HG02970 (cell line): ENCODE results near the gene SH3BP4.

Source experiments
- ATAC-seq: cut with Tn5 transposase; IDR thresholded peaks from one replicate; pipeline ENCODE4 v1.9.1; 2021; ENCODE audit warnings: mild to moderate bottlenecking, moderate library complexity, moderate number of reproducible peaks; ENCODE audit not compliant: unreplicated experiment, low FRiP score

Gene SH3BP4

DNA sequence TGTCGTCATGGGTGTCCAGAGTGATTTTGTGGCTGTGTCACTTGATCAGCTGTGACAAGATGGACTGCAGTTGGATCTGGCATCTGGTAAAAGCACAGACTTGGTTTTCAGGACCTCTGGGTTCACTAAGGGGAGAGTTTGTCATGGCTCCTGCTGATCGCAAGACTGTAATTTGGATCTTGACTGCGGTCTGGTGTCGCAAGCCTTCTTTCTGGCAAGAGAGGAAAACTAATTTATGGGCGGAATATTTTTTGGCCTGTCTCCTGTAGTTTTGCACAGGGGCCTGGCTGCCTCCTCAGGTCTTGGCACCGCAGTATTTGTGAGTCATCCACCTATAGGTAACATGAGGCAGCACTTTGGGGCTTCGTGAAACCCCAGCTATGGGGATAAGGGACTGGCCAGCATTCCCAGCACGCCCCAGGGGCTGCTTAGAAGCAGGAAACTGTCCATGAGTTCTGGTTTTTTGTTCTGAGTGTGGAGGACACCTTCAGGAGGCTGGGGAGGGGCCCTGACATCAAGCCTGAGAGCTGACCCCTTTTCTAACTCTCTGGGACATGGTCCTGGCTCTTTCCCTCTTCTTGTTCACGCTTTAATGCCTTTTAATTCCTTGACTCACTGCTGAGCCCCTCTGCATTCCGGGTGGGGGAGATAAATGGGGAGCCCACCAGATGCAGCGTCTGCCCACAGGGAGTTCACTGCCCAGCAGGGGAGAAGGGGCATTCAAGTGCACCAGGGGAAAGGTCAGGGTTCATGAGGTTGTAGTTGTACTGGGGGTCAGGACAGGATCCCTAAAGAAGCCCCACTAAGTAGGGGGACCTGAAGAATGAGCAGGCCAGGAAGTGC lies 12.2 kb downstream of the SH3BP4 start:
- no peak for ATAC-seq

DNA sequence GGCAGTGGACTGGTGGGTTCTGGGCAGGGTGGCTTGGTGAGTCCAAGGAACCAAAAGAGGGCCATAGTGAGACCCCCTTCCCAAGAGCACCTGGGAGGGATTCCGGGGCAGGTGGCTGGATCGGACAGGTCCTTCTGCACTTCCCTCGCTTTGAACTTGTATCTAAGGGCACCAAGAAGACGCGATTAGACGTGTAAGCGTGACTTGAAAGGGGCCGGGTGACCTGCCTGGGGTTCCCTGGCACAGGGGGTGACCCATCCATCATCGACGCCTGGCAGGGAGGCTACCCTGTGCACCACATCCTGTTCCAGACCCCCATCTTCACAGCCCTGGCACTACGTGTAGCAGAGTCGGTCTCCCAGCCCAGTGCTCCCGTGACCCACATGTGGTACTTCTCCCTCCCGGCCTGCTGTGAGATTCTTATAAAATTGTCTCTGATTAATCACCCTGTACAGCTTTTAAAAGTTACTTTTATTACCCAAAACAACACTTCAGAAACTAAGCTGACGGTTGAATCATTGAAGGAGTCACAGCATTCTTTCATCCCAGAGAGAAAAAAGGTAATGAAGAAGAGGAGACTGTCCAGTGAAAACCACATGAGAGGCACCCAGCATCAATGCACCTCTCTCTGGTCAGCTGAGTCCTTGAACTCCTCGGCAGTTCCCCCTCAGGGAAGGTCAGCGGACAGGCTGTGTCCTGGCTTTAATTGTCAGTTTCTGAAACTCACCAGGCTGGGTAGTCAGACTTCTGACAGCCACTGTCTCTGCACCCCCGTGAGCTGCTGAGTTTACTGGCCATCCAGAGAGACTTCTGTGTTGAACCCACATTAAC lies 13.0 kb downstream of the SH3BP4 start:
- ATAC-seq, result no peak

DNA sequence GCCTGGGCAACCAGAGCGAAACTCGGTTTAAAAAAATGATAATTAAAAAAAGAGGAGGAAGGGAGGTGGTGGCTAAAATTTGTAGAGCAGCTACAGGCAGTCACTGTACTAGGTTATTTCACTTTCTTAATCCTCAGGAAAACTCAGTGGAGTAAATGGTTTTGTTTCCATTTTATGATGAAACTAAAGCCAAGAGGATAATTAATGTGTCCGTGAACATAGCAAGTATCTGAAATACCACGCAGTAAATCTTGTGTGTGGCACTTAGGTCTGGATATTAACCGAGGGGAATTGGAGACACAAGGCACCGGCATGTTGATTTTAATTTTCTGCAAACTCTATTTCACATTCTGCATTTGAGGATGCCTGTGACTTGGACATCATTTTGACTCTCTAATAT lies 14.5 kb downstream of the SH3BP4 start:
- no peak for ATAC-seq

DNA sequence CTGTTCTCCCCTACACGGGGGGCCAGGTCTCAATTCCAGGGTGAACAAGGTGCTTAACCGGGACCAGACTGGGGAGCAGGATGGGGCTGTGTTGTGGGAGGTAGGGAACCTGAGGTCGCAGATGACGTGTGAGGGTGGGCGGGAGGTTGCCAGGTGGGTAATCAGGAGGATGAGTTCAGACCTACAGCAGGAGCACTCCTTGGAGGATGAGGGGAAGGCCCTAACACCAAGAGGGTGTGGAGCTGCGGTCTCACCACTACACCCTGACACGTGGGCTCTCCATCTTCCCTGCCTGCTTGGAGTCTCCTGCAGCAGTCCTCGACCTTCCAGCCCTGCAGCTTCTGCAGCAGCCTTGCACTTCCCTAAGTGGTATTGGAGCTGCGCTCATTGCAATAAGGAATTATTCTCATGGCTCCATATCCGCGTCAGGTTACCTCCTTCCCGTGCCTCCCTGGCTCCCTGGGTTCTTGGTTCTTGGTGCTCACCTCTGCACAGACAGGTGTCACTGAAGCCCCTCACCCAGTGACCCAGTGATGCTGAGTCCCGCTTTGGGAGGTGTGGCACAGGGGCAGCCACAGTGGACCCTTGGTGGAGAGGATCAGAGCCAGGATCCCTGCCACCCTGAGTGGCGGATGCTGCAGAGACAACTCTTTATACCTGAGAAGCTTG lies 15.5 kb downstream of the SH3BP4 start:
- ATAC-seq, result no peak

DNA sequence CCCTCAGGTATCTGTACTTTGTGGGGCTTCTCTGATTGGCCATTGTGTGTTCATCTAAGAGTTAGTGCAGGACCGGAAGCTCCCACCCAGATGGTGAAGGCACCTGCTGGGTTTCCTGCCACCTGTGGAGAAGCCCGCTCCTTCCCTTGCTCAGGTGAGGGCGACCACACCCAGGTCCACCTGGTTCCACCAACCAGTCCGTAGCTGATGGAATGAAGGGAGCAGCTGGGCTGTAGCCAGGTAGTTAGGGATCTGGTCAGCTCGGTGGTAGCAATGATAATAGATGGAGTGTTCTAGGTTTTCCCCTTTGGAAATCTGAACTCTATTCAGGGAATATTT lies 16.0 kb downstream of the SH3BP4 start:
- ATAC-seq, result no peak

DNA sequence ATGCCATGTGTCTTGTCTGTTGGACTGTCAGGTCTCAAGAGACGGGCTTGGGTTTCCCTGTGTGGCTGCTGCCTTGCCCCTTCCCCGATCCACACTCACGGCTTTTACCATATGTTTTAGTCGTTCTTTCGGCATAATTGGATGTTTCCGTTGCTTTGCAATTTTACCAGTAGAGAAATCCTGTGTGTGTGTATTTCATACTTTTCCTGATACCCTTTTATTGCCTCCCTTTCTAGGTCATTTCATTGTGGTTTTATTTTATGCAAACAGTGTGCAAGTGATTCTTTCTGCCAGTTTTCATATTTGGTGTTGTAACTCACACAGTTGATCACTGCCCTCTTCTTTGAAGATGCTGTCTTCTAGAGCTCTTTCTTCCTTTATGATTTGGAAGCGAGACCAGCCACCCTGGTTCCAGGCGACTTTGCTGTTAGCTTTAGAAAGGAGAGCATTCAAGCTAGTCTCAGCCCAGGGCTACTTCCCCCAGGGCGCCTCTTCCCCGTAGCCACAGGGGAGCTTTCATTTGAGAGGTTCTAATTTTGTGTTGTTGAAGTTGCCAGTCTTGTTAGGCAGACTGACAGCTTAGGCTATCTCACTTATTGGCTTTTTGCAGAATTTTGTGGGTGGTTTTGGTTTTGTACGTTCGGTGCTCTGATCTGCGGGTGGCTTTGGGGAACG lies 17.0 kb downstream of the SH3BP4 start:
- no peak for ATAC-seq

DNA sequence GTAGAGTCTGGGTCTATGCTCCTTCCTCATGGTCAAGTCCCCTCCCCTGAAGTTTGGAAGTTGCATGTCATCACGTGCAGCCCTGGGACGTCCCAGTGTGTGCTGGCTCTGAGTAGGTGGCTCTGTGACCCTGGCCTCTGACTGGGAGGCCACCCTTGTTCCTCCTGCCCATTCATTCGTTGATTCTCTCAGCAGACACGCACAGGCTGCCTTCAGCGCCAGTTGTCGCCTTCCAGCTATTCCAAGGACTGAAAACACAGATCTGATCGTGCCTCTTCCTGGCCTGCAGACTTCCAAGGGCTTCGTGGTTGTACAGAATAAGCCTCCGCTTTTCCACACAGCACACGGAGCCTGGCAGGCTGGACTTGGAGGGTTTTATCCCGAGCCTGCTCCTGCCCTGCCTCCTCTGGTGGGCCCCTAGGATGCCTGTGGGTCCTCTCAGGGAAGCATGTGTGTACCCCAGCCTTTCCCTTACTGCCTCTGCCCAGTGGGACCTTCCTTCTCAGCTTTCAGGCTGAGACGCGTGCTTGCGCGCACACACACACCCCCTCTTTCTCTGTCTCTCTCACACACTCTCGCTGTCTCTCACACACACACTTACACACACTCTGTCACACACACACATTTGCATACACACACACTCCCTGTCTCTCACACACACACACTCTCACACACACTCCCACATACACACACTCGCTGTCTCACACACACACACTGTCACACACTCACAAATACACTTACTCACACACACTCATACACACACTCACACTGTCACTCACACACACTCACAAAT lies 17.7 kb downstream of the SH3BP4 start:
- no peak for ATAC-seq

DNA sequence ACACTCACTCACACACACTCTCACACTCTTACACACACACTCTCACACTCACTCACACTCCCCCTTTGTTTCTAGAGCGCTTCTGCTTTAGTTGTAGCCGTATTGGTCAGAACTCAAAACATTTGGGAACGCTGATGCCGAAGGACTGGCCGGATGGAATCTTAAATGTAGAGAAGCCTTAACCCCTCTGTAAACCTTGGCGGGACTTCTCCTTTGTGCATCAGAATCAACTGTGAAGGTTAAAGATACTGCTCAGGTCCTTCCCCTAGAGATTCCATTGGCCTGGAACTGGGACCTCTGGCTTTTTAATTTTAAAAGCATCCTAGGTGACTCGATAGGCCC lies 18.3 kb downstream of the SH3BP4 start:
- ATAC-seq, result no peak

DNA sequence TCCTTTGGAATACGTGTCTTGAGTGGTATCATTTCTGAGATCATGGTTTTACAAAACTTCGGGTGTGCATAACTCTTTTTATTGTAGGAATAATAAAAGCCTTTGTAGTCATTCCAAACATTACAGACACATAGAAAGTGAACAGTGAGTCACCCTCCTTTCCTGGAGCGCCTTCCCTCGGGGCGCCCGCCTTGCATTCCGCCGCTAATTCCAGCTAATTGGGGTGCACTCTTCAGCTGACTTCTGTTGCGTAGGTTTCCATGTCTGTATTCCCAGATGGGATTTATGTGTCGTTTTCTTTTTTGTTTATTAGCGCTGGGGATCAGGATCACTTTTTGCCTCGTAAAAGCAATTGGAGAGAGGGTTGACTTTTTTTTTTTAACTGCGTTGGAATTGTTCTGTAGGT lies 18.7 kb downstream of the SH3BP4 start:
- ATAC-seq, result no peak

DNA sequence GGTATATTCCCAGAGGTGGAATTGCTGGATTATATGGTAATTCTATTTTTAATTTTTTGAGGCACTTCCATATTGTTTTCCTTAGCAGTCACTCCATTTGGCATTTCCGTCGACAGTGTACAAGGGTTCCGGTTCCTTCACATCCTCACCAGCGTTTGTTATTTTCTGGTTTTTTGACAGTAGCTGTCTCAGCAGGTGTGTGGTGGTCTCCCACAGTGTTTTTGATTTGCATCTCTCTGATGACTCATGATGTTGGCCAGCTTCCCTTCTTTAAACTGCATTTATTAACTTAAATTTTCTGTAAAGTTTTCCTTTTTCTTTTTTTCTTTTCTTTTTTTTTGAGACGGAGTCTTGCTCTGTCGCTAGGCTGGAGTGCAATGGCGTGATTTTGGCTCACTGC lies 19.7 kb downstream of the SH3BP4 start:
- no peak for ATAC-seq

DNA sequence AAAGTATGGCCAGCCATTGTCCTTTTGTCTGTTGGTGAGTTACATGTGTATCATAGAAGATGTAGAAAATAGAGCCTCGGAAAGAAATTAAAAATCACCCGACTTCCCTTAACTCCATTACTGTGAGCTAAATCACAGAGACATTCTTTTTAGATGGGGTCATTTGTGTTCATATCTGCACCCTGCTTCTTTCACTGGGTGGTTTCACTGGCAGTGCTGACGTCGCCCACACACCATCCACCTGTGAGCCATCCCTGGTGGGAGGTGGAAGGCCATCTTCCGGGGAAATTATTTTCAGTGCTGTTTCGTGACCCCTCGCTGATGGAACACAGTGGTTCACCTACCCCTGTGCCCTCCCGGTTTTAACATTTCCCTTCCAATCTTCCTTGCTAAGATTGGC lies 21.2 kb downstream of the SH3BP4 start:
- ATAC-seq, result no peak

DNA sequence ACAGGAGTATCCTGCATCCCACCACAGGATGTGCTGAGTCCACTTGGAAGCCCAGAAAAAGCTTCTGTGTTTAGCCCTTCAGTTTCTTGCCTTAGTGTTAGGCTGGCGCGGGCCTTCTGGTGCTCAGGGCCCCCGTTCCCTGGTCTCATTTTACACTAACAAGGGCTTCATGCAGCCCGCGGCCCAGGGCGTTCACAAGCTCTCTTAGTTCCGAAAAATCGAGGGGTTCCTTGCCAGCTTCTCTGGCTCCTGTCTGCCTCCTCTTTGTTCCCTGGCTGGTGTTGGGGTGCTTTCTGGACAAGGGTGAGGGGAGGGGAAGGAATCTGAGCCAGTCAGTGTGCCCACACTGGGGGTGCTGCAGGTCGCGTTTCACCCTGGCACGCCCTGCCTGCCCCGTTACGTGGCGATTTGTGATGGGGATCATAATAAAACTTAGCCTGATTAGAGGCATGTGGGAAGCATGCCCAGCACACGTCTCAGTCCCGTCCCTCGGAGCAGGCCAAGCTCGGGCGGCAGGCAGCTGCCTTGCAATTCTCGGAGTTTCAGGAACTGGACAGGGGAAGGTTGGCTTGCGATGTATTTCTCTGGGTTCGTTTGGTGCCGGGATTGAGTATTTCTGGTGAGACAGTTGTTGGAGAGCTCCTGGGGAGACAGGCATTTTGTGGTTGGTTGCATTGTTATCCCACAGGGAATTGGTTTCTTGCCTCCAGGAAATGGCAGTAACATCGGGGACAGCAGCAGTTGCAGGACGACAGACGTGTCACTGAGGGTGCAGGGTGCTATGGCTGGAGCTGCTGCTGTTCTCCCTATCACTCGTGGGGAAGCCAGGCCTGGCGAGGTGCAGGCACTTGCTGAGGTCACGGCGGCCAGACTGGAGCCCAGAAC lies 22.9 kb downstream of the SH3BP4 start:
- ATAC-seq, result no peak

DNA sequence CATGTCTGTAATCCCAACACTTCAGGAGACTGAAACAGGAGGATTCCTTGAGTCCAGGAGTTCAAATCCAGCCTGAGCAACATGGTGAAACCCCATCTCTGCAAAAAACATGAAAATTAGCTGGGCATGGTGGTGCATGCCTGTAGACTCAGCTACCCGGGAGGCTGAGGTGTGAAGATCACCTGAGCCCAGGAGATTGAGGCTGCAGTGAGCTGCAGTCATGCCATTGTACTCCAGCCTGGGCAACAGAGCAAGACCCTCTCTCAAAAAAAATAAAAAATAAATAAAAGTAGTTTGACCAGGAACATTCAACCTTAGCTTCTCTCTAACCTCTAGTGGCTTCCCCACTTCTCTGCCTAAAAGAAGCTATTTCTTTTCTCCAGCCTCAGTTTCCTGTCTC lies 23.8 kb downstream of the SH3BP4 start:
- no peak for ATAC-seq

DNA sequence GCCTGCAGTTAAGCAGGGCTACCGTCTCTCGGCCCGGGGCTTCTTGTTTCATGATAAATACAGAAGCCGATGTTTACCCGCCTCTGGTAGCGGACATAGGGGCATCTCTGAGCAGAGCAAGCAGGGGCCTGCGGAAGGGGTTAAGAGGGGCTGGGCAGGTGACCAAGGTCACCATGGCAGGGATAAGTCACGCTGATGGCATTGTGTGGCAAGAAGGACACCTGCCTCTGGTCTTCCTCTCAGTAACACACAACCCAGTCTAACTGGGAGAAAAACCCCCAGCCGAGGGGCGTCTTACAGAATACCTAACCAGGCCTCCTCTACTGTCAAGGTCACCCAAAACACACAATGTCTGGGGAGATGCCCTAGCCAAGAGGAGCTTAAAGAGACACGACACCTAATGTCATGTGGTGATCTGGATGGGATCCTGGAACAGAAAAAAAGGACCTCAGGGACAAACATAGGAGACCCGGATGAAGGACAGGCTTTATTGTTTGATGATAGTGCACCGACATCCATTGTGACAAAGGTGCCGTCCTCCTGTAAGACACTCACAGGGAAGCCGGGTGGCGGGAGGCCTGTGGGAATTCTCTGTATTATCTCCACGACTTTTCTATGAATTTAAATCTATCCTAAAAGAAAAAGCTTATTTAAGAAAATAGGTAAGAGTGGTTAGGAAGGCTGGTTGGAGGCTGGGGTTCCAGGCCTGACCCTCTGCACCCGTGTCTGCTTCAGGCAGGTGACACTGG lies 24.8 kb downstream of the SH3BP4 start:
- ATAC-seq, result no peak

DNA sequence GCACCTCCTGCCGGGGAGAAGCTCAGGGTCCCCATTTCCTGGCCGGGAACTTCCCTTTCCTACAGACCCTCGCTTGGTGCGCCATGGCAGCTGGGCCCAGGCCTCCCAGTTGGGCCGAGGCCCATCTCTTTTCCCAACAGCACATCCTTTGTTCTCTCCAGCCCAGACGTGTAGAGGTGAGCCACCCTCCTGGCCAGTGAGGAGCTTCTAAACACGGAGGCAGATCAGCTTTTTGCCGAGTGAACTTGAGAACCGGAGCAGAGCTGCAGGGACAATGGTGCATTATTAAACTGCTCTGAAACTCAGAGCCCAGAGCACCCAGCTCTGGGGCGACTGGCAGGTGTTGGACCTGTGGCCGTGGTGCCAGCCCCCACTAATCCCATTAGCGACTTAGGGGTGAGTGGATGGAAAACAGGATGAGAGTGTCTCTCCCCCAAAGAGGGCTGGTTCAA lies 25.4 kb downstream of the SH3BP4 start:
- ATAC-seq, result no peak

DNA sequence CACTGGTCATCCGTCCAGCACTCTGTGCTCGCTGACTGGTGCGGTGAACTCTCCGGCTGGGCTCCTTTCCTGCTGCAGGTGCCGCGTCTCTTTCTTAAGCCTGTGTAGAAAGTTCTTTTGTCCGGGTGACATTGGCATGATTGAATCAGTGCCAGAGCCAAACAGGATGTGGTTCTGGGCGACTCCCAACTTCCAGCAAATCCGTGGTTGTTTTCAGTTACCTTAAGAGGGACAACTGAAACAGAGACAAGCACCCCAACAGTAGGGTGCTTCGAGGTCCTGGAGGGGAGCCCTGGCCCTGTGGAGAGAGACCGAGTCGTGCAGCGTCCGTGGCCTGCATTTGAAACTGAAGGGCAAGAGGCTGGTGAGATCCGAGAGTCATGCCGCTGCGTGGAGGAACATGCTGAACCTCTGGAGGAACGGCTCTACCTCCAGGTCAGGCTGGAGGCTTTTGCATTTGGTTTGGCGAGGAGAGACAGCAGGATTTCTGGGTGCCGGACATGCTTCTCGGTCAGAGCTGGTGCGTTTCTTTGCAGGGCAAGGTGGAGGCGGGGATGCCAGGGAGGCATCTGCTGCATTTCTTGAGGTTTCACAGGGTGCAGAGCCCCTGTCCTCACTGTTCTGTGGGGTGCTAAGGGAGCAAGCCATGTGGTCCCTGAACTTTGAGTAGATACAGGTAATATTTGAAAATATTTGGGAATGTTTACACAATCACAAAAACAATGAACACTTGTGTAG lies 26.8 kb downstream of the SH3BP4 start:
- no peak for ATAC-seq

DNA sequence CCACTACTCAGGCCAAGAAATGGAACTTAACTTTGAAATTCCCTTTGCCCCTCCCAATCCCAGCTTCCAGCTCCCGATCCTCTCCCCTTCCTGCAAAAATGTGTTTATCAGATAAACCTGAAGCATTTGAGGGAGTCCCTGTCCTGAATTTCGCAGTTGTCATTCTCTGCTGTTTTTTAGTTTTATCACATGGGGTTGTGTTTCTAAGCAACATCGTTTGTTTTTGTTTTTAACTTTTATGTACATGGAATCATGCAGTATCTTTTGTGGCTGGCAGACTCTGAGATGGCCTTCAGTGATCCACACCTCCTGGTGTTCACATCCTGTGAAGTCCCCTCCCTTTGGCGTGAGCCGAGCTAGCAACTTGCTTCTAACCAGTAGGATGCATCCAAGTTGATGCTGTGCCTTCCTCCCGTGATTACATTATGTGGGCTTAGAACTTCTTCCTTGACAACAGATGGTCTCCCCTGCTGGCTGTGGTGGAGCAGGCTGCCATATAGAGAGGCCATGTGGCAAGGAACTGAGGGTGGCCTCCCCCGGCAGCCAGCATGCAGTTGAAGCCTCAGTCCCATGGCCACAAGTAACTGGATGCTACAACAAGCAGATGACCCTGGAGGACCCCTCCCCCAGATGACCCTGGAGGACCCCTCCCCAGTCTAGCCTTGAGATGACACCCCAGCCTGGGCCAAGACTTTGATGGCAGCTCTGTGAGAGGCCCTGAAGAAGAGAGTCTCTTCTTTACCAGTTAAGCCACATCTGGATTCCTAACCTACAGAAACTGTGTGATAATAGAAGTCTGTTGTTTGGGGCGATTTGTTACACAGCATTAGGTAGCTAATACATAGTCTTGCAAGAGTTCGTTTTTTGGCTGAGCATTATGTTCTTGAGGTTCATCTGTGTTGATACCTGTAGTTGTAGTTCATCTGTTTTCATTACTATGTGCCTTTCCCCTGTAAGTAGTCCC lies 27.7 kb downstream of the SH3BP4 start:
- no peak for ATAC-seq
